K562 (cell line): ENCODE results near the gene TMEM273. TPM values are rescaled to one million over a fixed set of nuclear protein-coding genes. Genes with fewer than 3 reads are reported as not detected.

Experiments used
- ETV5 ChIP-seq: sonication (generic); formaldehyde crosslinking; IDR thresholded peaks from 2 replicates; pipeline ENCODE4 v1.4.0; 2020; ENCODE audit warnings: low read depth, mild to moderate bottlenecking, missing genetic modification reagents
- FOXJ3 ChIP-seq: sonication (generic); formaldehyde crosslinking; IDR thresholded peaks from 2 replicates; pipeline ENCODE4 v1.4.0; 2020; ENCODE audit warnings: mild to moderate bottlenecking, missing genetic modification reagents
- GABPB2 ChIP-seq: fragments of 250-450 bp; sonication (Bioruptor Pico); conservative IDR thresholded peaks from 2 replicates; pipeline ENCODE4 v1.5.1; 2021; ENCODE audit warnings: mild to moderate bottlenecking
- HDAC6 ChIP-seq: IDR thresholded peaks from 2 replicates; pipeline ENCODE4 v1.6.1; 2012; ENCODE audit warnings: low read depth, mild to moderate bottlenecking, control low read depth, inconsistent platforms, low read length, moderate library complexity
- NCOA1 ChIP-seq: fragments of 450-650 bp; IDR thresholded peaks from 2 replicates; pipeline ENCODE4 v1.6.1; 2016; ENCODE audit warnings: low read depth
- NR1H2 ChIP-seq: sonication (generic); formaldehyde crosslinking; IDR thresholded peaks from 2 replicates; pipeline ENCODE4 v1.4.0; 2020; ENCODE audit warnings: mild to moderate bottlenecking, missing genetic modification reagents
- NR2C1 ChIP-seq, 2 experiments: fragments of 450-650 bp; IDR thresholded peaks; 2 replicates each; pipeline ENCODE4 v1.6.1; 2017; ENCODE audit warnings: mild to moderate bottlenecking in 2 of 2, antibody characterized with exemption in 1 of 2, inconsistent platforms in 1 of 2, missing compliant biosample characterization in 1 of 2, missing genetic modification characterization in 1 of 2
- PHF20 ChIP-seq: fragments of 450-650 bp; IDR thresholded peaks from 2 replicates; pipeline ENCODE4 v1.6.1; 2018; ENCODE audit not compliant: partially characterized antibody
- RB1 ChIP-seq: fragments of 450-650 bp; IDR thresholded peaks from 2 replicates; pipeline ENCODE4 v1.6.1; 2017; ENCODE audit warnings: low read depth, mild to moderate bottlenecking
- RBFOX2 ChIP-seq: fragments of 200-400 bp; formaldehyde crosslinking; IDR thresholded peaks from 2 replicates; pipeline ENCODE4 v1.6.1; 2017; ENCODE audit warnings: low read depth, mild to moderate bottlenecking, low read length, moderate library complexity
- RCOR1 ChIP-seq, 2 experiments: IDR thresholded peaks; 2 replicates each; pipeline ENCODE4 v1.6.1; 2012; ENCODE audit warnings: low read depth in 2 of 2, low read length in 2 of 2, borderline replicate concordance in 1 of 2, improper control_type of control experiment in 1 of 2
- STAT5A ChIP-seq: IDR thresholded peaks from 2 replicates; pipeline ENCODE4 v1.6.1; 2012; ENCODE audit warnings: low read length, inconsistent platforms, borderline replicate concordance
- TEAD2 ChIP-seq: fragments of 450-650 bp; IDR thresholded peaks from 2 replicates; pipeline ENCODE4 v1.6.1; 2016; ENCODE audit warnings: missing genetic modification characterization, control low read depth, missing compliant biosample characterization
- ZNF143 ChIP-seq: sonication (generic); formaldehyde crosslinking; IDR thresholded peaks from 2 replicates; pipeline ENCODE4 v1.9.0; 2022; ENCODE audit warnings: mild to moderate bottlenecking, missing genetic modification reagents
- ZNF444 ChIP-seq: fragments of 250-450 bp; sonication (Bioruptor Pico); IDR thresholded peaks from 2 replicates; pipeline ENCODE4 v1.4.0; 2020; ENCODE audit warnings: mild to moderate bottlenecking, moderate library complexity
- ZNF695 ChIP-seq: fragments of 450-650 bp; formaldehyde crosslinking; IDR thresholded peaks from 2 replicates; pipeline ENCODE4 v1.4.0; 2020; ENCODE audit warnings: mild to moderate bottlenecking, moderate library complexity
- ZNF76 ChIP-seq: fragments of 250-450 bp; sonication (Bioruptor Pico); IDR thresholded peaks from 2 replicates; pipeline ENCODE4 v1.4.0; 2020; ENCODE audit warnings: mild to moderate bottlenecking, moderate library complexity, borderline replicate concordance
- polyA plus RNA-seq, 8 experiments: library from polyadenylated mRNA; depleted of rRNA in 4 of 8; stranded (reverse) in 5 of 8; unstranded in 3 of 8; fragments of >200 nt; fragmentation: Nextera tagmentation in 2 of 8; fragmentation: Illumina TruSeq in 1 of 8; extraction: Ambion mirVana in 2 of 8; extraction: Trizol in 1 of 8; gene quantifications; 2 replicates each; pipeline versions ENCODE4 v1.2.1 to v1.2.3, GENCODE V29; 2011 to 2014; ENCODE audit warnings: inconsistent platforms in 1 of 8, missing spikeins in 1 of 8
- total RNA-seq, 7 experiments: library from RNA; depleted of rRNA in 6 of 7; stranded (reverse); fragments of >200 nt in 6 of 7; fragmentation: Illumina TruSeq in 2 of 7; extraction: Trizol in 2 of 7; gene quantifications; 2 replicates each; pipeline versions ENCODE4 v1.2.1 to v1.2.3, GENCODE V29; 2011 to 2021; ENCODE audit warnings: low replicate concordance in 1 of 7
- TF ChIP-seq, protein P1 (sequence below): fragments of 450-650 bp; formaldehyde crosslinking; IDR thresholded peaks from 2 replicates; pipeline ENCODE4 v1.4.0; 2022; ENCODE audit warnings: missing genetic modification characterization
- TF ChIP-seq, protein P2 (sequence below): IDR thresholded peaks from 3 replicates; pipeline ENCODE4 v1.6.1; 2011; ENCODE audit warnings: borderline replicate concordance, mild to moderate bottlenecking; ENCODE audit not compliant: insufficient read length, insufficient read depth
- TF ChIP-seq, protein P3 (sequence below), 2 experiments: fragments of 450-650 bp; IDR thresholded peaks; 2 replicates each; pipeline ENCODE4 v1.6.1; 2018; ENCODE audit warnings: mild to moderate bottlenecking in 2 of 2, low read depth in 1 of 2; ENCODE audit not compliant: partially characterized antibody in 2 of 2
- TF ChIP-seq, protein P4 (sequence below): fragments of 250-450 bp; sonication (Bioruptor Pico); IDR thresholded peaks from 2 replicates; pipeline ENCODE4 v1.4.0; 2020; ENCODE audit warnings: borderline replicate concordance

TMEM273 gene
- total and polyA plus RNA-seq, 9 of the 15 experiments (the other 6 are each of a cell fraction or from before 2014, with no cell fraction given): 39.2 to 131 (median 95.6) TPM

DNA sequence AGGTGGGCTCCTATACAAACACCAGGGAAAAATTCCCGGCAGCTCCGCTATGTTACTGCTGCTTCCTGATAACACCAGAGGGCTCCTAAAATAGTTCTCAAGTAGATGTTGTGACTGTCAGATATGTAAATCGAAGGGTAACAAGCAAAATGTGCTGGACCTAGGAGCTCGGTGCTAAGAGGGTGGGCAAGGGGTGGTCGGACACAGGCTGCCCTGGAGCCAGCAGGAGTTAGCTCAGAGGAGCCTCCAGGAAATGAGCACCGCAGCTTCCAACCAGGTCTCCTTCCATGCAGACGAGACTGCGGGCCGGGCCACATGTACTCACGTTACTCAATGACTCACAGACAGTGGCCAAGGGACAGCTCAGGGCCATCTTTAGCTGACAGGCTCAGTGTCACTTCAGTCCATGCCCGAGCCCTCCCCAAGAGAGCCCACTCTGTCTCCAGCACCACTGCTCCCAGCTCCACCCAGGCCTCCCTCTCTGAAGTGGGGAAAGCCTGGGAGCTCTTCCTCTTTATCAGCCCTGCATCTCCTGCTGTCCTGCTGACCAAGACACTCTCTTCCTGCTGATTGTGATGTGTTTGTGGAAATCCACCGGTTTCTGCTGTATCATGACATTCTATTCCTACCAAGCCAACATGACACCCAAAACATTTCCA is 37.2 kb upstream of the TMEM273 start (continued):
- TF ChIP-seq NR1H2 (CRISPR knock-in tag): no peak
- no peak for TF ChIP-seq ZNF444 (CRISPR knock-in tag)
- TF ChIP-seq ZNF143 (CRISPR knock-in tag): no peak
- TF ChIP-seq NCOA1: 0 out of 2 replicates have a peak, but pooled peaks have one; percentile 14
- TF ChIP-seq, protein P1, sequence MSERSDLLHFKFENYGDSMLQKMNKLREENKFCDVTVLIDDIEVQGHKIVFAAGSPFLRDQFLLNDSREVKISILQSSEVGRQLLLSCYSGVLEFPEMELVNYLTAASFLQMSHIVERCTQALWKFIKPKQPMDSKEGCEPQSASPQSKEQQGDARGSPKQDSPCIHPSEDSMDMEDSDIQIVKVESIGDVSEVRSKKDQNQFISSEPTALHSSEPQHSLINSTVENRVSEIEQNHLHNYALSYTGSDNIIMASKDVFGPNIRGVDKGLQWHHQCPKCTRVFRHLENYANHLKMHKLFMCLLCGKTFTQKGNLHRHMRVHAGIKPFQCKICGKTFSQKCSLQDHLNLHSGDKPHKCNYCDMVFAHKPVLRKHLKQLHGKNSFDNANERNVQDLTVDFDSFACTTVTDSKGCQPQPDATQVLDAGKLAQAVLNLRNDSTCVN (CRISPR knock-in tag): no peak
- TF ChIP-seq, protein P2, sequence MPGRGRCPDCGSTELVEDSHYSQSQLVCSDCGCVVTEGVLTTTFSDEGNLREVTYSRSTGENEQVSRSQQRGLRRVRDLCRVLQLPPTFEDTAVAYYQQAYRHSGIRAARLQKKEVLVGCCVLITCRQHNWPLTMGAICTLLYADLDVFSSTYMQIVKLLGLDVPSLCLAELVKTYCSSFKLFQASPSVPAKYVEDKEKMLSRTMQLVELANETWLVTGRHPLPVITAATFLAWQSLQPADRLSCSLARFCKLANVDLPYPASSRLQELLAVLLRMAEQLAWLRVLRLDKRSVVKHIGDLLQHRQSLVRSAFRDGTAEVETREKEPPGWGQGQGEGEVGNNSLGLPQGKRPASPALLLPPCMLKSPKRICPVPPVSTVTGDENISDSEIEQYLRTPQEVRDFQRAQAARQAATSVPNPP: no peak
- TF ChIP-seq NR2C1 (IDR thresholded peaks at IDR 0.05): no peak
- TF ChIP-seq NR2C1 (tag; IDR thresholded peaks at IDR 0.05): 0 out of 2 replicates have a peak, but pooled peaks have one; percentile 45
- TF ChIP-seq PHF20: peak; percentile 5
- TF ChIP-seq RB1: no peak
- TF ChIP-seq ZNF76: no peak
- peak in 1 of 2 experiments; percentile 82; a peak in 2 of 4 replicates for TF ChIP-seq RCOR1 (IDR thresholded peaks at IDR 0.05; ENCODE audit: borderline replicate concordance in 1 of 2, low read depth in 2 of 2, low read length in 2 of 2)
- peak; percentile 68 for TF ChIP-seq RBFOX2
- no peak for TF ChIP-seq TEAD2 (tag)
- no peak for TF ChIP-seq ZNF695 (CRISPR knock-in tag)
- TF ChIP-seq, protein P3, sequence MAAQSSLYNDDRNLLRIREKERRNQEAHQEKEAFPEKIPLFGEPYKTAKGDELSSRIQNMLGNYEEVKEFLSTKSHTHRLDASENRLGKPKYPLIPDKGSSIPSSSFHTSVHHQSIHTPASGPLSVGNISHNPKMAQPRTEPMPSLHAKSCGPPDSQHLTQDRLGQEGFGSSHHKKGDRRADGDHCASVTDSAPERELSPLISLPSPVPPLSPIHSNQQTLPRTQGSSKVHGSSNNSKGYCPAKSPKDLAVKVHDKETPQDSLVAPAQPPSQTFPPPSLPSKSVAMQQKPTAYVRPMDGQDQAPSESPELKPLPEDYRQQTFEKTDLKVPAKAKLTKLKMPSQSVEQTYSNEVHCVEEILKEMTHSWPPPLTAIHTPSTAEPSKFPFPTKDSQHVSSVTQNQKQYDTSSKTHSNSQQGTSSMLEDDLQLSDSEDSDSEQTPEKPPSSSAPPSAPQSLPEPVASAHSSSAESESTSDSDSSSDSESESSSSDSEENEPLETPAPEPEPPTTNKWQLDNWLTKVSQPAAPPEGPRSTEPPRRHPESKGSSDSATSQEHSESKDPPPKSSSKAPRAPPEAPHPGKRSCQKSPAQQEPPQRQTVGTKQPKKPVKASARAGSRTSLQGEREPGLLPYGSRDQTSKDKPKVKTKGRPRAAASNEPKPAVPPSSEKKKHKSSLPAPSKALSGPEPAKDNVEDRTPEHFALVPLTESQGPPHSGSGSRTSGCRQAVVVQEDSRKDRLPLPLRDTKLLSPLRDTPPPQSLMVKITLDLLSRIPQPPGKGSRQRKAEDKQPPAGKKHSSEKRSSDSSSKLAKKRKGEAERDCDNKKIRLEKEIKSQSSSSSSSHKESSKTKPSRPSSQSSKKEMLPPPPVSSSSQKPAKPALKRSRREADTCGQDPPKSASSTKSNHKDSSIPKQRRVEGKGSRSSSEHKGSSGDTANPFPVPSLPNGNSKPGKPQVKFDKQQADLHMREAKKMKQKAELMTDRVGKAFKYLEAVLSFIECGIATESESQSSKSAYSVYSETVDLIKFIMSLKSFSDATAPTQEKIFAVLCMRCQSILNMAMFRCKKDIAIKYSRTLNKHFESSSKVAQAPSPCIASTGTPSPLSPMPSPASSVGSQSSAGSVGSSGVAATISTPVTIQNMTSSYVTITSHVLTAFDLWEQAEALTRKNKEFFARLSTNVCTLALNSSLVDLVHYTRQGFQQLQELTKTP (IDR thresholded peaks at IDR 0.05; ENCODE audit: low read depth in 1 of 2, partially characterized antibody in 2 of 2): no peak
- TF ChIP-seq STAT5A: no peak
- TF ChIP-seq, protein P4, sequence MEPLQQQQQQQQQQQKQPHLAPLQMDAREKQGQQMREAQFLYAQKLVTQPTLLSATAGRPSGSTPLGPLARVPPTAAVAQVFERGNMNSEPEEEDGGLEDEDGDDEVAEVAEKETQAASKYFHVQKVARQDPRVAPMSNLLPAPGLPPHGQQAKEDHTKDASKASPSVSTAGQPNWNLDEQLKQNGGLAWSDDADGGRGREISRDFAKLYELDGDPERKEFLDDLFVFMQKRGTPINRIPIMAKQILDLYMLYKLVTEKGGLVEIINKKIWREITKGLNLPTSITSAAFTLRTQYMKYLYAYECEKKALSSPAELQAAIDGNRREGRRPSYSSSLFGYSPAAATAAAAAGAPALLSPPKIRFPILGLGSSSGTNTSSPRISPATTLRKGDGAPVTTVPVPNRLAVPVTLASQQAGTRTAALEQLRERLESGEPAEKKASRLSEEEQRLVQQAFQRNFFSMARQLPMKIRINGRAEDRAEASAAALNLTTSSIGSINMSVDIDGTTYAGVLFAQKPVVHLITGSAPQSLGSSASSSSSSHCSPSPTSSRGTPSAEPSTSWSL (CRISPR knock-in tag): no peak
- TF ChIP-seq FOXJ3: no peak
- no peak for TF ChIP-seq GABPB2 (CRISPR knock-in tag)
- no peak for TF ChIP-seq HDAC6
- no peak for TF ChIP-seq ETV5 (CRISPR knock-in tag)
